MM.1S (cell line): ENCODE measurements around the gene SLC24A3.

Experiments
- CTCF ChIP-seq: fragments of 300-600 bp; sonication (generic); IDR thresholded peaks from 2 replicates; pipeline ENCODE4 v1.5.1; 2016; ENCODE audit warnings: antibody characterized with exemption, low read length, mixed read lengths
- EZH2 ChIP-seq: fragments of 300-600 bp; sonication (generic); optimal IDR thresholded peaks from 2 replicates; pipeline ENCODE3; 2017; ENCODE audit warnings: low read depth, mild to moderate bottlenecking, antibody characterized with exemption, low read length, mixed read lengths

GRCh38 chr20:19274412-19275015 is 62.1 kb downstream of the SLC24A3 start:
- no peak for TF ChIP-seq CTCF
- TF ChIP-seq EZH2, result no peak
